Measurements from ENCODE around the gene PTPN21.
A peak's percentile ranks its signal among the peaks of the same experiment; 100 is the strongest.

PTPN21 gene

DNA sequence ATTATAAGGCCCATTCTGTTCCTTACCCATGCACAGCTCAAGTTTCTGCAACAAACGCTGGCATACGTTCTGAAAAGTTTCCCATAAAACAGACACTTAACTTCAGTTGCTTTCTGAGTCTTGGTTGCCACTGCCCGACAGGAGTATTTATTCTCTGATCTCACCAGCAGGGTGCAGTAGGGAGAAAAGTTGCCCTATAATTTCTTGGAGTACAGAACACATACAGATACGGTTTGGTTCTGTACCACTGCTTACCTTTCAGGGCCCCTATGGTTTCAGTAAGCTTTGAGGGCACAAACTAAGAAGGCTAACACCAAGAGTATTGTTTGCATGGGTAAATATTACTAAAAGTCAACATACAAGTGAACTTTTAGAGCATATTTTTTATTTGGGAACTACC, 91.5 kb downstream of the PTPN21 start:
- no peak for DNase-seq

DNA sequence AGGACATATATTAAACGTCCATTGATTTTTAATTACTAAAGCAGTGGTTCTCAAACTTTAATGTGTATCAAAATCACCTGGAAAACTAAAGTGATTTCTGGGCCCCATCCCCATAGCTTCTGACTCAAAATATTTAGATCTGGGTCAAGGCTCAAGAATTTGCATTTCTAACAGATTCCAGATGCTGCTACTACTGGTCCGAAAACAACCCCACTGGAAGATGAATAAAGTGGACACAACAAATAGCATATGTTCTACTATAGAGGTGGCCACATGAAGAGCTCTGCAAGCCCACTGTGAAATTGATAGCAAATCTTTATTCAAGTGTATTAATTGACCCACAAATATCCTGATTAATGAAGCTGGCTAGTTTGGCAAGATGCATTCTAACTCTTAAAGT, 99.9 kb downstream of the PTPN21 start:
- DNase-seq = no peak

DNA sequence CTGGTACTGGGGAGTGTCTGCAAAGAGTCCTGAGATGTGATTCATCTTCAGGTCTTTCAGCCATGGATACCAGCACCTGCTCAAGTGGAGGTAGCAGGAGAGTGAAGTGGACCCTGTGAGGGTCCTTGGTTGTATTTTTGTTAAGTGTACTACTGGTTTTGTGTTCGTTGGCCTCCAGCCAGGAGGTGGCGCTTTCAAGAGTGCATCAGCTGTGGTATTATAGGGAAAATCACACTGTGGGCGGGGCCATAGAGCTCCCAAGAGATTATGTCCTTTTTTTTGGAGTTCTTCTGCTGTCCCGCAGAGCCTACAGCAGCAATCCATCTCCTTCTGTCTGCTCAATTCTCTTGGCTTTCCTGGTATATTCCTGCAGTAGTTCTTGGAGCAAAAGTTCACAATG, 102.6 kb downstream of the PTPN21 start:
- no peak for DNase-seq

DNA sequence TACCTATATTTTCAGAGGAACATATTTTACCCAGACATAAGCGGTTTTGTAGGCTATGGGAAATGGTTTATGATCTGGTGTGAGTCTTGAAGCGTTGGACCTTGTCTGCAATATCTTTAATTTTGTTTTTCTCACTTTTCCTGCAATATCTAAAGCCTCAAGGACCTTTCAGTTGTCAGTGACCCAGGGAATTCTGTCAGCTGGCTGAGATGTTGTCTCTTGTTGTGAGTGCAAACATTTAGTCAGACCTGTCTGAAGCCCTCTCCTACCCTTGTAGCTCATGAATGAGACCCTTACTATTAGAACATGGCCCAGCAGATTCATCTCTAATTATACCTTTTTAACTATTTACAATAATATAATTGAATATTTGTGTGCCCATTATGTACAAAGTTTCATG, 115.7 kb downstream of the PTPN21 start:
- DNase-seq = no peak

DNA sequence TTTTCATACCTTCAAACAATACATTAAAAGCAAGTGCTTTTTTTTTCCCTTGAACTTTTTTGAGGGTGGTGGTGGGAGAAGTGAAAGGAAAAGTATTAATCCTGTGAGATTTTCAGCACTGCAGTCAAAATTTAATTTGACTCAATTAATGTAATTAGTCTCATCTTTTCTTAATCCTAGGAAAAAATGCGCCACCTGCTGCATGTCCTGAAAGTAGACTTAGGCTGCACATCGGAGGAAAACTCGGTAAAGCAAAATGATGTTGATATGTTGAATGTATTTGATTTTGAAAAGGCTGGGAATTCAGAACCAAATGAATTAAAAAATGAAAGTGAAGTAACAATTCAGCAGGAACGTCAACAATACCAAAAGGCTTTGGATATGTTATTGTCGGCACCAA, 117.1 kb downstream of the PTPN21 start:
- no peak for DNase-seq

DNA sequence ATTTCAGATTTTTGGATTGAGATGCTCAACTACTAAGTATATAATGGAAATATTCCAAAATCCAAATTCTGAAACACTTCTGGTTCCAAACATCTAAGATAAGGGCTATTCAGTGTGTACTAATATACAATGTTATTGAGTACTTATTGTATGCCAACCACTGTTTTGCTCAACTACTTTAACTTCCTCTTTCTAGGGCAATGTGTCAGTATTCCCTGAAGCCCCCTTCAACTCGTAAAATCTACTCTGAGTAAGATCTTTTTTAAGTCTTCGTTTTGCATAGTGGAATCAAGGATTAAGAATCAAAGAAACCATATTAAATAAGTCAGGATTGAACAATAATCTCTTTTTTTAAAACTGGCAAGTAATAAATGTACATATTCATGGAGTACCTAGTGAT, 123.8 kb downstream of the PTPN21 start:
- no peak for DNase-seq

DNA sequence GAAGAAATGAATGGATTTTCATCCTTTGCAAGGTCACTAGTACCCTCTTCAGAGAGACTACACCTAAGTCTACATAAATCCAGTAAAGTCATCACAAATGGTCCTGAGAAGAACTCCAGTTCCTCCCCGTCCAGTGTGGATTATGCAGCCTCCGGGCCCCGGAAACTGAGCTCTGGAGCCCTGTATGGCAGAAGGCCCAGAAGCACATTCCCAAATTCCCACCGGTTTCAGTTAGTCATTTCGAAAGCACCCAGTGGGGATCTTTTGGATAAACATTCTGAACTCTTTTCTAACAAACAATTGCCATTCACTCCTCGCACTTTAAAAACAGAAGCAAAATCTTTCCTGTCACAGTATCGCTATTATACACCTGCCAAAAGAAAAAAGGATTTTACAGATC, 128.5 kb downstream of the PTPN21 start:
- no peak for DNase-seq

DNA sequence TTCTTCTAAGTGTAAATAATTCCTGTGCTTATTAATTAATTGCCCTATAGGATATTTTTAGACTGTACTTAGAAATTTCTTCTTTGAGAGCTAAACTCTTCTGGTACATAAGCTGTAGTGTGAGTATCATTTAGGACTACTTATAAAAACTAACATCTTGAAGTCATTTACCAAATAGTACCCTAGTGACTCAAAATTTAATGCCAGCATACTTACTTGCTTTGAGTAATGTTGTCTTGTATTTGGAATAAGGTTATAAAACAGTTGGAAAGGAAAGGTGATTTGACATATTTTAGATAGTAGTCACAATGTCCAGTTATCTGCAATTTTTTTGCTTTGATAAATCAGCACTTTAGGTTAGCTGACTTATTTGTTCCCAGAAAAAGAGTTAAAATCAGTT, 130.2 kb downstream of the PTPN21 start:
- DNase-seq = no peak

DNA sequence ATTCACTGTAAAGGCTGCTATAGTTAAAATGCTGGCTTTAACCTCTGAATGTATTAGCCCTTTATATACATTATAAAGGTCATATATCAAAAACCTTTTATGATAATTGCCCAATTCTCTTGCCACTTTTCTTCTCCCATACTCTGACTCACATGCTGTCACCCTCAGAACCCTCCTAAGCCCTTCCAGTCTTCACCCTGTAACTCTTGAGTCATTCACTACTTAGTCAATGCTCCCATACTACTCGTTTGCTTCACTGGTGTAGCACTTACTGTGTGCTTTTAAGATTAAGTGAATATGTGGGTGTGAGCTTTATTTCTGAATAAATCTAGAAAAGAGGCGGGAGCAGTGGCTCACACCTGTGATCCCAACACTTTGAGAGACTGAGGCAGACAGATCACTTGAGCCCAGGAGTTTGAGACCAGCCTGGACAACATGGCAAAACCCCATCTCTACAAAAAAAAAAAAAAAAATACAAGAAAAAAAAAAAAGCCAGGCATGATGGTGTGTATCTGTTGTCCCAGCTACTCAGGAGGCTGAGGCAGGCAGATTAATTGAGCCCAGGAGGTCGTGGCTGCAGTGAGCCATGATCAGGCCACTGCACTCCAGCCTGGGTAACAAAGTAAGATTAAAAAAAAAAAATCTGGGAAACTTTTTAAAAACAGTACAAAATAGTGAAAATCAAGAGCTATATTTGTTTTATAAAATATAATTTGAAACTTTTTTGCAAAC, 131.7 kb downstream of the PTPN21 start:
- no peak for DNase-seq

DNA sequence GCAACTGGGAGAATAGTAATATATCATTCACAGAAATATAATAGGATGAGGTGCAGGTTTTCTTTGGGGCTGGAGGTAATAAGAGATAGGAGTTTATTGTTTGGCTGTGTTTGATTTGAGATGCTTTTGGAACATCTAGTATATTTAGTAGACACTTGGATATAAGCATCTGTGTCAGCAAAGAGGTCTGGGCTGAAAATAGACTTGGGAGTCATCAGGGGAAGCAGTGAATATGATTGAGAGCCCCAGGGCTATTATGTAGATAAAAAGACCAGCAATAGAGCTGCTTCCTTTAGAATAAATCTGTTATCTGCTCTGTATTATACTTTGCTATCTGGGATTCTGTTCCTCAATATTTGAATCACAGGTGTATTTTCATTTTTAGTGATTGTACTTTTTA, 132.8 kb downstream of the PTPN21 start:
- no peak for DNase-seq

DNA sequence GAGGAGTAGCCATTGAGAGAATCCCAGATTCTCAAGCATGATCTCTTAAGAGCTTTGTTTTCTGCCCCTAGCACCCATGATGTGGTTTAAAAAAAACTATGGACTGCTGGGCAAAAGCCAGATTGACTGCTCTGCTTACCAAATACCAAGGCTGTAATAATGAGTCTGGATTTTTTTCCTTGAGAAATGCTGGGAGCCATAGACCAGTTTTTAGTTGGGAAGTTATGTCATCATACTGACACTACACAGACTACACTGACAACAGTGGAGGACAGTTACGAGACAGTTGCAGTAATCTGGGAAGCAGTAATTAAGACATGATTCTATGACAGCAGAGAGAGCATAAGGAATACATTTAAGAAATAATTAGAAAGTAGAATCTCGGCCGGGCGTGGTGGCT, 133.5 kb downstream of the PTPN21 start:
- no peak for DNase-seq

DNA sequence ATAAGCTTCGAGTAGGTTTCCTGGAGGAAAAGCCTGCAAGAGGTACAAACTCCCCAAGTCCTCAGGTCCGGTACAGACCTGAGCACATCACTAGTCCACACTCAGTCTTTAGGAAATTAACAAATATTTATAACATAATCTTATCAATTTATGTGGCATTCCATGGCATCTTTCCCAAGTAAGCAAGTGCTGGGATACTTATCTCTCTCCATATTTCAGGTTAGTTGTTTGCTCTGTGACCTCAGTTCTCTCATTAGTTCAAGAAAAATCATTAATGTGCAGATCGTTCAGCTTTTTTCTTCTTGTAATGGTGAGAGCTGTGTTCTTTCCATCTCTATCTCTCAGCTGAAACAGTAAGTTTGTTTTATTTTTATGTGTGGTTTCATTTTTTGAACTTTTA, 134.6 kb downstream of the PTPN21 start:
- no peak for DNase-seq

DNA sequence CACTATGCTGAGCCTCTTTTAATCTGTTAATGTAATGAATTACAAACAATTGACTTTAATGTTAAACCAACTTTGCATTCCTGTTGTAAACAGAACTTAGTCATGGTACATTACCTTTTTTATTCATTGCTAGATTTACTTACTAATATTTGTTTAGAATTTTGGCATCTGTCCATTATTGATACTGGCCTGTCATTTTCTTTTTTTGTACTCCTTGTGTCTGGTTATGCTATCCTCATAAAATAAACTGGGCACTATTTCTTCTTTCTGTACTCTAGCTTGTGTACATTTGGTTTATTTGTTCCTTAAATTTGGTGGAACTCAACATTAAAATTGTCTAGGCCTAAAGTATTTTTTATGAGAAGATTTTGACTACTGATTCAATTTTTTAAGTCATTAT, 137.2 kb downstream of the PTPN21 start:
- peak; percentile 23 for DNase-seq

Data from NCI-H2029 (cell line).